ENCODE results near the gene PDE9A.

PDE9A gene

GRCh38 chr21:42736646-42737350, 83.4 kb downstream of the PDE9A start:
- no peak overlapping the region for H2AK5ac ChIP-seq (ENCODE audit: low read length)
- H4K12ac ChIP-seq (ENCODE audit: low read depth, low read length) = no peak overlapping the region
- no peaks in the 10 kb centered on the region for H3K9me3 ChIP-seq (ENCODE audit: insufficient read depth, low read depth, low read length)
- no peak overlapping the region for H2BK120ac ChIP-seq (ENCODE audit: insufficient read depth, low read length, poor library complexity)
- no peak overlapping the region for H2BK5ac ChIP-seq (ENCODE audit: low read depth, low read length, poor library complexity)
- no CpG with 5 or more reads among the region's 12 CpGs for WGBS (ENCODE audit: extremely low coverage, insufficient coverage, insufficient read length)
- no peak overlapping the region for H3K4me3 ChIP-seq (ENCODE audit: low read depth, low read length)
- no peak overlapping the region for H3K23ac ChIP-seq (ENCODE audit: low read length)
- no peak overlapping the region for H3K9ac ChIP-seq (ENCODE audit: low read length)
- no peak overlapping the region for H3K27ac ChIP-seq (ENCODE audit: low read depth, low read length)
- no peak overlapping the region for H4K91ac ChIP-seq (ENCODE audit: low read depth, low read length)
- H3K79me1 ChIP-seq (ENCODE audit: low read length) = no peaks in the 10 kb centered on the region
- H3K14ac ChIP-seq (ENCODE audit: low read length) = no peak overlapping the region
- no peak overlapping the region for H2BK12ac ChIP-seq (ENCODE audit: low read length)
- H3K27me3 ChIP-seq (ENCODE audit: insufficient read depth, low read length) = no peaks in the 10 kb centered on the region
- H2AFZ ChIP-seq (ENCODE audit: insufficient read depth, low read length, poor library complexity) = no peak overlapping the region
- no peak overlapping the region for H3K18ac ChIP-seq (ENCODE audit: low read length)
- H3K36me3 ChIP-seq (ENCODE audit: control insufficient read depth in 1 of 2, insufficient read depth in 2 of 2, low read length in 2 of 2) = peaks cover 13 to 17% of the 10 kb centered on the region in 2 experiments
- H3K4me2 ChIP-seq (ENCODE audit: low read length) = no peak overlapping the region
- H4K8ac ChIP-seq (ENCODE audit: low read depth, low read length) = no peak overlapping the region
- H3K79me2 ChIP-seq (ENCODE audit: control insufficient read depth, insufficient read depth, low read length, poor library complexity) = no peaks in the 10 kb centered on the region
- DNase-seq = no peak
- no peak overlapping the region for H3K4ac ChIP-seq (ENCODE audit: low read depth, low read length)
- H3K4me1 ChIP-seq (ENCODE audit: control insufficient read depth in 1 of 2, insufficient read depth in 2 of 2, low read length in 2 of 2) = peaks cover 7 to 12% of the 10 kb centered on the region in 2 experiments

DNA sequence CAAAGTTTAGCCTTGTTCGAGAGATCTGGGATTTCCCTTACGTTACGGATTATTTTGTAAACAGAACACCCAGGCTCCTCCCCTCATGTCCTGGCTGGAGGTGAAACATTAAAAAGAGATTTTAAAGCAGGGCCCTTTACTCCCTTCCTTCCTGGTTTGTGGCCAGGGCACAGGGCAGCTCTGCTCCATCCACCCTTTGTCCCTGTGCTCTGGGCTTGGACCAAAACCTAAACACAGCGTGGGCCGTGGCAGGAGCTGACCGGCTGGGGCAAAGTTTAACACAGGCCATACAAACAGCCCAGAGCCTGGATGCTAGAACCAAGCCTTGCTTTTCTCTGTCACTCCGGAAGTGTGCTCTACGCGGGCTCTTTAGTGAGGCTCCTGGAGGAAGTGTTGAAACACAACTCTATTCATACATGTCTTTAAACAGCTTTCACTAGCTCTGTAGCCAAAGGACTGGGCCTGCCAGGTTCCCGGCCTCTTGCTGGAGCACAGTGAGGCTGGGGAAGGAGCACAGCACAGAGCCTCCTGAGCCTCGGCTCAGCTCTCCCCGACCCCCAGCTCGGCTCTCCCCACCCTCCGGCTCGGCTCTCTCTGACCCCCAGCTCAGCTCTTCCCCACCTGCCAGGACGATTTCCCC, 84.7 kb downstream of the PDE9A start:
- DNase-seq = no peak
- Histone ChIP-seq H4K12ac (ENCODE audit: low read depth, low read length) (no peak overlapping the region), H3K9ac (ENCODE audit: low read length) (no peak overlapping the region), H3K27ac (ENCODE audit: low read depth, low read length) (no peak overlapping the region), H2AFZ (ENCODE audit: insufficient read depth, low read length, poor library complexity) (no peak overlapping the region), H3K18ac (ENCODE audit: low read length) (no peak overlapping the region), H3K23ac (ENCODE audit: low read length) (no peak overlapping the region), H3K14ac (ENCODE audit: low read length) (no peak overlapping the region), H4K91ac (ENCODE audit: low read depth, low read length) (no peak overlapping the region), H3K9me3 (ENCODE audit: insufficient read depth, low read depth, low read length) (no peaks in the 10 kb centered on the region), H2BK5ac (ENCODE audit: low read depth, low read length, poor library complexity) (no peak overlapping the region), H3K4me2 (ENCODE audit: low read length) (no peak overlapping the region), H3K36me3 (ENCODE audit: control insufficient read depth in 1 of 2, insufficient read depth in 2 of 2, low read length in 2 of 2) (peaks cover 13 to 15% of the 10 kb centered on the region in 2 experiments), H3K4me3 (ENCODE audit: low read depth, low read length) (no peak overlapping the region), H3K4ac (ENCODE audit: low read depth, low read length) (no peak overlapping the region), H2BK12ac (ENCODE audit: low read length) (no peak overlapping the region), H2AK5ac (ENCODE audit: low read length) (no peak overlapping the region), H3K79me1 (ENCODE audit: low read length) (no peaks in the 10 kb centered on the region), H4K8ac (ENCODE audit: low read depth, low read length) (no peak overlapping the region), H3K79me2 (ENCODE audit: control insufficient read depth, insufficient read depth, low read length, poor library complexity) (no peaks in the 10 kb centered on the region), H3K27me3 (ENCODE audit: insufficient read depth, low read length) (no peaks in the 10 kb centered on the region), H2BK120ac (ENCODE audit: insufficient read depth, low read length, poor library complexity) (no peak overlapping the region), H3K4me1 (ENCODE audit: control insufficient read depth in 1 of 2, insufficient read depth in 2 of 2, low read length in 2 of 2) (peaks cover 10 to 12% of the 10 kb centered on the region in 2 experiments)
- WGBS (ENCODE audit: extremely low coverage, insufficient coverage, insufficient read length) = no CpG with 5 or more reads among the region's 16 CpGs

- Histone ChIP-seq H3K14ac (ENCODE audit: low read length) (no peak overlapping the region), H4K12ac (ENCODE audit: low read depth, low read length) (no peak overlapping the region), H3K9ac (ENCODE audit: low read length) (no peak overlapping the region), H3K4me2 (ENCODE audit: low read length) (no peak overlapping the region), H3K79me2 (ENCODE audit: control insufficient read depth, insufficient read depth, low read length, poor library complexity) (no peaks in the 10 kb centered on the region), H2BK5ac (ENCODE audit: low read depth, low read length, poor library complexity) (no peak overlapping the region), H4K91ac (ENCODE audit: low read depth, low read length) (no peak overlapping the region), H3K4me1 (ENCODE audit: control insufficient read depth in 1 of 2, insufficient read depth in 2 of 2, low read length in 2 of 2) (peaks cover 9 to 11% of the 10 kb centered on the region in 2 experiments), H3K23ac (ENCODE audit: low read length) (no peak overlapping the region), H3K79me1 (ENCODE audit: low read length) (no peaks in the 10 kb centered on the region), H3K9me3 (ENCODE audit: insufficient read depth, low read depth, low read length) (no peaks in the 10 kb centered on the region), H2AFZ (ENCODE audit: insufficient read depth, low read length, poor library complexity) (no peak overlapping the region), H2BK12ac (ENCODE audit: low read length) (no peak overlapping the region), H3K18ac (ENCODE audit: low read length) (no peak overlapping the region), H3K27ac (ENCODE audit: low read depth, low read length) (no peak overlapping the region), H2BK120ac (ENCODE audit: insufficient read depth, low read length, poor library complexity) (no peak overlapping the region), H2AK5ac (ENCODE audit: low read length) (no peak overlapping the region), H3K4me3 (ENCODE audit: low read depth, low read length) (no peak overlapping the region), H4K8ac (ENCODE audit: low read depth, low read length) (no peak overlapping the region), H3K36me3 (ENCODE audit: control insufficient read depth in 1 of 2, insufficient read depth in 2 of 2, low read length in 2 of 2) (peaks cover 11 to 13% of the 10 kb centered on the region in 2 experiments), H3K27me3 (ENCODE audit: insufficient read depth, low read length) (no peaks in the 10 kb centered on the region), H3K4ac (ENCODE audit: low read depth, low read length) (no peak overlapping the region)
- no peak for DNase-seq
- no CpG with 5 or more reads among the region's 21 CpGs for WGBS (ENCODE audit: extremely low coverage, insufficient coverage, insufficient read length)
Measured at GRCh38 chr21:42739061-42739931, 85.9 kb downstream of the PDE9A start.

DNA sequence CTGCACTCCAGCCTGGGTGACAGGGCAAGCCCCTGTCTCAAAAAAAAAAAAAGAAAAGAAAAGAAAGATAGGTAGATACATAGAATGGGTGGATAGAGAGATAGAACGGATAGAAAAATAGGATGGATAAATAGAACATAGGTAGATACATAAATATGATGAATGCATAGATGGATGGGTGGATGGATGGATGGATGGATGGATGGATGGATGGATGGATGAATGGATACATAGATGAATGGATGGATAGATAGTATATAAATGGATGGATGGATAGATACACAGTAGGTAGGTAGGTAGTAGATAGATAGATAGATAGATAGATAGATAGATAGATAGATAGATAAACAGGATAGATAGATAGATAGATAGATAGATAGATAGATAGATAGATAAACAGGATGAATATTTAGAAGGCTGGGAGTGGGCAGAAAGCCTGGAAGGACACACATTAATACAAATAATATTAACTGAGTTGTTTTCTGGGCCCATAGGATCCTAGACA, 87.0 kb downstream of the PDE9A start:
- Histone ChIP-seq H3K79me1 (ENCODE audit: low read length) (no peaks in the 10 kb centered on the region), H3K18ac (ENCODE audit: low read length) (no peak overlapping the region), H2BK5ac (ENCODE audit: low read depth, low read length, poor library complexity) (no peak overlapping the region), H2AK5ac (ENCODE audit: low read length) (no peak overlapping the region), H2BK120ac (ENCODE audit: insufficient read depth, low read length, poor library complexity) (no peak overlapping the region), H3K9me3 (ENCODE audit: insufficient read depth, low read depth, low read length) (no peaks in the 10 kb centered on the region), H3K36me3 (ENCODE audit: control insufficient read depth in 1 of 2, insufficient read depth in 2 of 2, low read length in 2 of 2) (peaks cover 6 to 15% of the 10 kb centered on the region in 2 experiments), H4K8ac (ENCODE audit: low read depth, low read length) (no peak overlapping the region), H4K12ac (ENCODE audit: low read depth, low read length) (no peak overlapping the region), H3K4me1 (ENCODE audit: control insufficient read depth in 1 of 2, insufficient read depth in 2 of 2, low read length in 2 of 2) (peaks cover 9 to 11% of the 10 kb centered on the region in 2 experiments), H3K23ac (ENCODE audit: low read length) (no peak overlapping the region), H3K79me2 (ENCODE audit: control insufficient read depth, insufficient read depth, low read length, poor library complexity) (no peaks in the 10 kb centered on the region), H4K91ac (ENCODE audit: low read depth, low read length) (no peak overlapping the region), H2BK12ac (ENCODE audit: low read length) (no peak overlapping the region), H2AFZ (ENCODE audit: insufficient read depth, low read length, poor library complexity) (no peak overlapping the region), H3K14ac (ENCODE audit: low read length) (no peak overlapping the region), H3K27ac (ENCODE audit: low read depth, low read length) (no peak overlapping the region), H3K4me2 (ENCODE audit: low read length) (no peak overlapping the region), H3K9ac (ENCODE audit: low read length) (no peak overlapping the region), H3K4ac (ENCODE audit: low read depth, low read length) (no peak overlapping the region), H3K4me3 (ENCODE audit: low read depth, low read length) (no peak overlapping the region), H3K27me3 (ENCODE audit: insufficient read depth, low read length) (no peaks in the 10 kb centered on the region)
- 100% methylated on average over 1 of the region's 1 CpG for WGBS (ENCODE audit: extremely low coverage, insufficient coverage, insufficient read length)
- DNase-seq = no peak

Measured in trophoblast cell (in vitro differentiated cells and primary cell).